Measurements from ENCODE around the gene NID1. TPM values are rescaled to one million over a fixed set of nuclear protein-coding genes. Genes with fewer than 3 reads are reported as not detected.
"Not testable (repeated sequence)": the region's sequence is repeated elsewhere in the genome, so short reads cannot be mapped to it uniquely, and the experiment has no call there.

The NID1 gene
- total RNA-seq, 1 experiment from 2014 or later = not detected

DNA sequence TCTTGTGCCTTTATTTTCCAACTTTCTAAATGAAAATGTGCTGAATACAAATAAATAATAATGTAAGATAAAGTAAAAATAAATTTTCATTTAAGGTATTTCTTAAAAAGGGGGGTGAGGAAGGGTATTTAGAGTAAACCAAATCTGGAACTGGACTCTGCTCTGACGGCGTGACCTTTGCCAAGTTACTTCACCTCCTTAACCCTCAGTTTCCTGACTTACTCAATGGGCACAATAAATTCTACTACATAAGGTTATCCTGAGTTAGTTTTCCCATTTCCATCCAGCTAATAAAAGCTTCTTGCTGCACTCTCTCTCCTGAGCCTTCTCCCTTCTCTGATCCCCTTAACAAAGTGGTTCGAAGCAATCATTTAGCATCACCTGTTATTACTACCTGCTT, 93.9 kb downstream of the NID1 start:
- no peak for DNase-seq (ENCODE audit: low spot score)

DNA sequence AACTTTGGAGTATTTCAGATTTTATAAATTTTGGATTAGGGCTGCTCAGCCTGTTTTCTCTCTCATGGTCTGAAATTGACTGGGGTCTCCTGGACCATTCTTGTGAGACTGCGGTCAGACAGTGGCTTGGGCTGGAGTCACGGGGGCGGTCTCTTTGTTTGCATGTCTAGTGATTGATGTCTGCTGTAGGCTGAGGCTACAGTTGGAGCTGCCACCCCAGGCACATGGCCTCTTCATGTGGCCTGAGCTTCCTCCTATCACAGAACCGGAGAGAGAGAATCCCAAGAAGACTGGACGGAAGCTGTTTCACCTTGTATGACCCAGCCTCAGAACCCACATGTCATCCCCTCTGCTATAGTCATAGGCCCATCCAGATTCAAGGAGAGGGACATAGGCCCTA, 96.1 kb downstream of the NID1 start:
- DNase-seq (ENCODE audit: low spot score) = no peak

DNA sequence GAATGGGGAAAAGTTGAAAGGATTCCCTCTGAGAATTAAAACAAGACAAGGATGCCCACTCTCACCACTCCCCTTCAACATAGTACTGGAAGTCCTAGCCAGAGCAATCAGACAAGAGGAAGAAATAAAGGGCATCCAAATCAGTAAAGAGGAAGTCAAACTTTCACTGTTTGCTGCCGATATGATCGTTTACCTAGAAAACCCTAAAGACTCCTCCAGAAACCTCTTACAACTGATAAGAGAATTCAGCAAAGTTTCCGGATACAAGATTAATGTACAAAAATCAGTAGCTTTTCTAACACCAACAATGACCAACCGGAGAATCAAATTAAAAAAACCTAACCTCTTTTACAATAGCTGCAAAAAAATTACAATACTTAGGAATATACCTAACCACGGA, 98.8 kb downstream of the NID1 start:
- not testable (repeated sequence) for DNase-seq (ENCODE audit: low spot score)

DNA sequence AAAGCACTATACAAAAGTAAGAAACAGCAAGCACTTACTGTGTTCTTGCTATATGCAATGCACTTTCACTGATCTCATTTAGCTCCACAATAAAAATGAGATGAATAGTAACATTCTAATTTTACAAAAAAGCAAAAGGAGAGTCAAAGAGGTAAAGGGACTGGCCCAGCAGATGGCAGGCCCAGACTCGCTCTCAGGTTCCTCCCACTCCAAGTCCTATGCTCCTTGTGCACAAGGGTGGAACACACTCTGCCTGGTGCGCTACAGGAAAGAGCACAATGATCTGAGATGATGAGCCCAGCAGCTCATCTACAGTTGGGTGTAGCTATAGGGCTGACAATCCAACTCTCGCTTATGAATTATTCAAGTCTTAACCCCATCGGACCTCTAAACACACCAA, 104.1 kb downstream of the NID1 start:
- DNase-seq (ENCODE audit: low spot score) = no peak

DNA sequence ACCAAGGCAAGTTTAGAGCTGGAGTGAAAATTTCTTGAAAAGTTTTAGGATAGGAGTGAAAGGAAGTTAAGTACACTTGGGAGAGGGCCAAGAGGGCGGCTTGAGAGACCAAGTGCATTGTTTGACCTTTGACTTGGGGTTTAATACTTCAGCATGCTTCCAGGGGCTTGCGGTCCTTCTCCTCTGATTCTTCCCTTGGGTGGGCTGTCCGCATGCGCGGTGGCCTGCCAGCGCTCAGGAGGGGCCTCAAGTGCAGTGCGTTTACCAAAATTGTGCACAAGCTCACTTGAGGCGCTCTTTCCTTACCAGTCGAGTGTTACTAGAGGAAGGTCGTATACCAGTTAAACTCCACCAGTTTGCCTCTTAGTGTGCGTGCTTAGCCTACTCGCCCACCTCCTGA, 106.9 kb downstream of the NID1 start:
- no peak for DNase-seq (ENCODE audit: low spot score)

DNA sequence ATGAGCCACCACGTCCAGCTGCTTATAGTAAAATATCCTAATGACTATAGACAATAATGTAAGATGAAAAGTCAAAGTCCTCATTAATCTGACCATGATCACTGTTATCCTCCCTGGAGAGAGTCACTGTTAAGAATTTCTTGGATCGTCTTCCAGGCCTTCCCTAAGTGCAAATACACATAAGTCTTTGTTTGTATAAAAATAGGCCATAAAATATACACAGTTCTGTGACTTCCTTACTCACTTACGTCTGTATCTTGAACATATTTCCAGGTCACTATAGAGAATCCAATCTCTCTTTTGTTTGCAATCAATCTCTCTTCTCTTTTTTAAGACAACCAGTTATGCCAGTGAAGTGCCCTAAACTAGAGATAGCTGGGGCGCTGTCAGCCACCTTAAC, 109.1 kb downstream of the NID1 start:
- no peak for DNase-seq (ENCODE audit: low spot score)

DNA sequence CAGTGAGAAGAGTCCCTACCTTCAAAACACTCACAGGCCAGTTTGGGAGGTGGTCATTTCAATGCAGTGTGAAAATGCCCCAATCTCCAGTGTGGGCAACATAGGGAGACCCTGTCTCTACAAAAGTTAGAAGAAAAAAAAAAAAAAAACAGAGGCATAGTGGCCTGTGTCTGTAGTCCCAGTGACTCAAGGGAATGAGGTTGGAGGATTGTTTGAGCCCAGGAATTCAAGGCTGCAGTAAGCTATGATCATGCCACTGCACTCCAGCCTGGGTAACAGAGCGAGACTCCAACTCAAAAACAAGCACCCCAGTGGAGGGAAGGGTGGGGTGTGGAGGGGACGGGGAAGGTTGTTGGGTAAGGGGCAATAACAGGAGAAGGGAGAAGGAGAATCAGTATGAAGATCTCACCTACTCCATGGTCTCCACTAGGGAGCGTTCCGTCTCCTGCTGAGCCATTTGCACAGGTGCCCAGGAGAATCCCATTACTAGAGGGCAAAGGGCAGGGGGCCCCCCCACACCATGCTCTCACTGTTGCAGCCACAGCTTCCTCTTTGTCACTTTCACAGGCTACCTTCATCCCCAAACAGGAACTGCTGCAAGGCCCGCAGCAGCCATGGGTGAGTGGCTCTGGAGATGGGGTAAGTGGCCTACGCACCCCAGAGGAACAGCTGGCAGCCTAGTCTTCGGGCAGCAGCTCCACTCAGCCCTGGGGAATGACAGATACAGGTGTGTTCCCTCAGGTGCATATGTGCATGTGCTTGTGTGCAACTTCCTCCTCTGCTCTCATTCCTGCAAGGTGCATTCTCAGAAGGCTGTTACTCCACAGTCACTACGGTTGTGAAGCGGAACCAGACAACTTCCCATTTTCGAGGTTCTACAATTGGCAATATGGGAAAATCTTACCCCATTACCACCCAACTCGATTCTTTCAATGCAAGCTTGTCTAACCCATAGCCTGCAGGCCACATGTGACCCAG, 110.3 kb downstream of the NID1 start:
- no peak for DNase-seq (ENCODE audit: low spot score)

DNA sequence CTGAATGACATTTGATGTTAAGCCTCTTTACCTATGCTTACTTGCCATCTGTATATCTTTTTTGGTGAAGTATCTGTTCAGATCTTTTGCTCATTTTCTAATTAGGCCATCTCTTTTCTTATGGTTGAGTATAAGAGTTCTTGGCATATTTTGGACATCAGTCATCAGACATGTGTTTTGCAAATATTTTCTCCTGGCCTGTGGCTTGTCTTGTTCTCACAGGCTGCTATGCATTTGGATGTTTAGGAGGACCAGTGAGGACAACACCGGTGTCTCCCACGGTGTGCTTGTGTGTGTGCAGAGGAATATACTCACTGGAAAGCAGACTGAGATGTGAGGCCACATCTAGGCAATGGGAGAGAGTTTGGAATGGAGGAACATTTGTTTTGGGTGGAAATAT, 111.1 kb downstream of the NID1 start:
- DNase-seq (ENCODE audit: low spot score) = no peak

DNA sequence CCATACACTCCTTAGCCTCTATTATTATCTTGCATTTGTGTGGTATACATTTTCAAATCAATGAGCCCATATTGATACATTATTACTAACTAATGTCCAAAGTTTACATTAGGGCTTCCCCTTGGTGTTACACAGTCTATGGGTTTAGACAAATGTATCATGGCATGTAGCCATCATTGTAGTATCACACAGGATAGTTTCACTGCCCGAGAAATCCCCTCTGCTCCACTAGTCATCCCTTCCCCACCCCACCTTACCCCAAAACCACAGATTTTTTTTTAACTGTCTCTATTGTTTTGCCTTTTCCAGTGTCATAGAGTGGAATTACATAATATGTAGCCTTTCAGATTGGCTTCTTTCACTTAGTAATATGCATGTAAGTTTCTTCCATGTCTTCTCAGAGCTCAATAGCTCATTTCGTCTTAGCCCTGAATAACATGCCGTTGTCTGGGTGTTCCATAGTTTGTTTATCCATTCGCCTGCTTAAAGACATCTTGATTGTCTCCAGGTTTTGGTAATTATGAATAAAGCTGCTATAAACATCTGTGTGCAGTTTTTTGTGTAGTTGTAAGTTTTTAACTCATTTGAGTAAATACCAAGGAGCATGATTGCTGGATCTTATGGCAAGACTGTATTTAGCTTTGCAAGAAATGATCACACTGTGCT, 111.8 kb downstream of the NID1 start:
- DNase-seq (ENCODE audit: low spot score) = no peak

DNA sequence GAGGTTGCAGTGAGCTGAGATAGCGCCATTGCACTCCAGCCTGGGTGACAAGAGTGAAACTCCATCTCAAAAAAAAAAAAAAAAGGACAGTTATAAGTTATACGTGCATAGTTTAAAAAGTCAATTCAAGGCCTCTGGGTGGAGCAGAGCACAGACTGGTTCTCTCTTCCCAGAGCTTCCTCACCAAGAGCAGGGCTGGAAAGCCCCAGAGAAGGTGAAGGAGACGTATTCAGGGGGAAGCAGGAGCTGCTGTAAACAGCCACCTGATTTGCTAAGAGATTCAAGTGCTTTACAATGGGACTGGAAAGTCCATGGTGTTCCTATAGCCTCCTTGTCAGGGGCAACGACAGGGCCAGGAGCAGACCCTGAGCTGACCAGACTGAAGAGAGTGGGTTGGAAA, 113.2 kb downstream of the NID1 start:
- no peak for DNase-seq (ENCODE audit: low spot score)

DNA sequence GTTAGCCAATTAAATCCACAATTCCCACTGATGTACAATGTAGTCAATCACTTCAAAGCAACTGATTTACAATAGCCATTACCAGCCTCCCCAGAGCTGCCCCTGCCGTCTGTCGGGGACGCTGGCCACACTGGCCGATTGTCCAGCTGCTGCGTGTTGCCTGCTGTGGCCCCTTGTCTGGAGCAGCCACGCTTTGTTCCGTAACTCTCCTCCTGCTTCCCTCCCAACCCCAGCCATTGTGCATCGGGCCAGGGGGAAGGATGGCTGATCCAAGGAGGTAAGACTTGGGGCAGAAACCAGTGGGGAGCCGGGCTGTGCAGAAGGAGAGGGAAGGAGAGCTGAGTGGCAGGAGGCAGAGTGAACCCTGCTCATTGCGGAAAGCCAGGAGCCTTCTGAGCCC, 114.6 kb downstream of the NID1 start:
- no peak for DNase-seq (ENCODE audit: low spot score)

DNA sequence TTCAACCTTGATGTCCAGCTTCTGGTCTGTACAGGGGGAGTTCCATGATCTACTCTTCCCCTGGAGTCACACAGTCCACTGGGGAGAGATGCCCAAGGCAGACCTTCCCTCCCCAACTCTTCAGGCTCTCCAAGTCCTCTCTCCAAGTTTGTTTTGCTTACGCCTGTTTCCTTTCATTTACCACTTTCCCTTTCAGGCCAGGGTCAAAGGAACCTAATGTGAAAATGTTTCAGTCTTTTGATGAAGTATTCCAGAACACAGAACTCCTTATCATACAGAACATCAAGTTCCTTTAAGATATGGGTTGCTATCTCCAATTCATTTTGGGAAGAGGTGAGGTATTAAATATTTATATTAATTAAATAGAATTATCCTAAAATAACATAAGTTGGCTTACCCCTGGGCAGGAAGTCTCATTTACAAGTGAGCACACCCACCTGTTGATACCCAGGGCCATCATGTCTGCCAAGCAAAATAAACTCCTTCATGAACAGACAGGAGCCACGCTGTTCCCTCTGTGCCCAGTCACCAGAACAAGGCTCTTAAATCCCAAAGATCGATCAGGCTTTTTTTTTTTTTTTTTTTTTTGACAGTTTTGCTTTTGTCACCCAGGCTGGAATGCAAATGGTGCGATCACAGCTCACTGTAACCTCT, 116.0 kb downstream of the NID1 start:
- no peak for DNase-seq (ENCODE audit: low spot score)

DNA sequence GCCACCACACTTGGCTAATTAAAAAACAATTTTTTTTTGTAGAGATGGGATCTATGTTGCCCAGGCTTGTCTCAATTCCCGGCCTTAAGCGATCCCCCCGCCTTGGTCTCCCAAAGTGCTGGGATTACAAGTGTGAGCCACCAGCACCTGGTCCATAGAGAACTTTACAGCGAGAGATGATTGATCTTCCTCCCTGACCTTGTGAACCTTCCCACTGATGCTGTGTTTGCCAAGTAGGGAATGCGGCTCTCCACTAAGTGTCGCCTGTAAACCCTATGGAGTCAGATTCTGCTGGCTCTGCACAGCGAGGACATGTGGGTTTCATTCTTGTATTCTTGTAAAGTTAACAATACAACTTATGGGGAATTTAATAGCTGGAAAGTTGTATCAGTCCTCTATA, 116.9 kb downstream of the NID1 start:
- no peak for DNase-seq (ENCODE audit: low spot score)

DNA sequence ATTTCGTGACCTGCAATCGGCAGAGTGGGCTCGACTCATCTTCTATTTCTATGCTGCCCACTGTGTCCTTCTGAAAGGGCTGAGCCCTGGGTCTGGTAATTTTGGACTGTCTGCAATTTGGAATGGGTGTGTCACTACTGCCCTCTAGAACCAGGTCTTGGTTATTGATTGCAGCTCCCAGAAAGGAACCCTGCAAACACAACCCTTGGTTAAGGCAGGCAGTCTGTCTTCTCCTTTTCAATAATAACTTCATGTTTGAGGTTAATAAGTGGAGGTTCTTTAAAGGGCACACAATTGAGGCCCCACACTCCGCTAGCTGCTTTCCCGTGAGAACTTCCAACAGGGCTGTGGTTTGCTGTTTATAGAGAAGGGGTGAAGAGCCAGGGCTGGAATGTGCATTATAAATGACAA, 118.3 kb downstream of the NID1 start:
- DNase-seq (ENCODE audit: low spot score) = no peak

DNA sequence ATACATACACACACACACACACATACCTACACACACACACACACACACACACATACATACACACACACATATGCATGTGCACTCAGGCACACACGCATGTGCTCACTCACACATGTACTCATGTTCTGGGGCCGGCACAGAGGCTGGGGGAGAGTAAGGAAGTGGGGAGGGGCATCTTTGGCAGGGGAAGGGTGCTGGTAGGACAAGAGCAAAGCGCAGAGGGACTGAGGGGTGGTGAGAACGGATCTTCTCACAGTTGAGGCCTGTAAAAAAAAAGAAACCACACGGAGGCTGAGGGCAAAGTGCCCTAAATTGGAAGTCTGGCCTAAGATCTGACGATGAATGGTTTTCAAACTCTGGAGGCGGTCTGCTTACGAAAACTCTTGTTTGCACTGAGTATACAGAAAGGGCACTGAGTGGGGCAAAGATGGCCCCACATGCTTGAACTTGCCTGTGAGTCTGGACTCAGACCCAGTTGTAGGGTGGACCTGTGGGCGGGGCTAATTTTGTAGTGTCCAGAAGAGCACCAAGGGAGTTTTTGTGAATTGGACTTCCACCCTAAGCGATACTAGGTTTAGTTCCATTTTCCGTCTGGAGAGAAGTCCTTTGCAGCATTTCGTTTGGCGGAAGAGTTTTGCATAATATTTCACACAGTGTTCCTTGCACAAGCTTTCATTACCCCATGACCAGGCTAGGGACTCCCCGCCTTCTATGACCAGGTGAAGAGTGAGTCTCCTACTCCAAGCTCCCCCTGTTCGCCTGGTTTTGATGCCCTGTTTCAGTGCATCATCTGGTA, 118.9 kb downstream of the NID1 start:
- DNase-seq (ENCODE audit: low spot score) = no peak

DNA sequence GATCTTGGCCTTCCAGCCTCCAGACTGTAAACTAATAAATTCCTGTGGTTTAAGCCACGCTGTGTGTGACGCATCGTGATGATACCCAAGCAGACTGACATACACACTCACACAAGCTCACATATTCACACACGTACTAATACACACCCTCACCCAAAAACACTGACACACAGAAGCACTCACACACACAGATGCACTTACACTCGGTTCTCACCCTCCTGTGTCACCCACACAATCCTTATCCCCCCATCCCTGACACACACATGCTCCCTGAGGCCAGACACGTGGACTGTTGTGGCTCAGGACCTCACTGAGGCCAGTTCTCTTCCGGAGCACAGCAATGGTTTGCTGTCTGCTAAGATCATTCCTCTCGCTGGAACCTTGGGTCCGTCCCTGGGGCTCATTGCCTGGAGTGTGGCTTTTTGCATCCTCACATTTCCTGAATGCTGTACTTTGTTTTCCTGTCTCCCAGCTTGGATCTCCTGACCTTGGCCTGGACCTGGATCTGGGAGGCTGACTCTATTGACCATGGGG, 121.2 kb downstream of the NID1 start:
- DNase-seq (ENCODE audit: low spot score) = peak; percentile 51

DNA sequence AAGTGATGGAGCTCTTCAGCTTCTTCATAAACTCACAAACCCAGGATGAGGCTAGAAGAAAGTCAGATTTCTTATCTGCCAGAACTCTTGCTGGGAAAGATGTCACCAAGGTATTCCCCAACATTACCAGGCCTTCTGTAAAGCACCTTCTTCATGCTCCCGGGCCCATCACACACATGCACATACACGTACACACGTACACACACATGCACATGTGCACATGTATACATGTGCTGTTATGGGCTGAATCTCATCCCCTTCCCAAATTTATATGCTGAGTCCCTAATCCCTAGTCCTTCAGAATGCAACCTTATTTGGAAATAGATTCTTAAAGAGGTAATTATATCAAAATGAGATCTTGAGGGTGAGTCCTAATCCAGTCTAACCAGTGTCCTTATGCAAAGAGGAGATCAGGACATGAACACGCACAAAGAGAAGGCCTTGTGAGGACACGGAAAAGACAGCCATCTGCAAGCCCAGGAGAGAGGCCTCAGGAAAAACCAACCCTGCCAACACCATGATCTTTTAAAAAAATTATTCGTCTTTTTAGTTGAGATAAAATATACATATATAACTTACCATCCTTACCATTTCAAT, 121.8 kb downstream of the NID1 start:
- no peak for DNase-seq (ENCODE audit: low spot score)

DNA sequence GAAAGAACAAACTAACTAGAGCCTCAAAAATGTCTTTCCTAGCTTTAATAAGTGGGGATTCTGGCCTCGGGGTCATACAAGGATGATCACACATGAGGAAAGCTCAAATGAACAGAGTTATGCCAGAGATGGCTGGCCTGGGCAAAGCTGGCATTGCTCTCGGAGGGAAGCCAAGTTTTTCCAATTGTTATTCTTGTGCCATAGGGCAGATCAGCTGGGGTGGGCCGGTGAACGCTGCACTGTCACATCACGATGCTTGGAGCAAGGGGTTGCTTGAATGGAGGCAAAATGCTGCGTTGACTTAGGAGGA, 122.3 kb downstream of the NID1 start:
- DNase-seq (ENCODE audit: low spot score) = no peak

DNA sequence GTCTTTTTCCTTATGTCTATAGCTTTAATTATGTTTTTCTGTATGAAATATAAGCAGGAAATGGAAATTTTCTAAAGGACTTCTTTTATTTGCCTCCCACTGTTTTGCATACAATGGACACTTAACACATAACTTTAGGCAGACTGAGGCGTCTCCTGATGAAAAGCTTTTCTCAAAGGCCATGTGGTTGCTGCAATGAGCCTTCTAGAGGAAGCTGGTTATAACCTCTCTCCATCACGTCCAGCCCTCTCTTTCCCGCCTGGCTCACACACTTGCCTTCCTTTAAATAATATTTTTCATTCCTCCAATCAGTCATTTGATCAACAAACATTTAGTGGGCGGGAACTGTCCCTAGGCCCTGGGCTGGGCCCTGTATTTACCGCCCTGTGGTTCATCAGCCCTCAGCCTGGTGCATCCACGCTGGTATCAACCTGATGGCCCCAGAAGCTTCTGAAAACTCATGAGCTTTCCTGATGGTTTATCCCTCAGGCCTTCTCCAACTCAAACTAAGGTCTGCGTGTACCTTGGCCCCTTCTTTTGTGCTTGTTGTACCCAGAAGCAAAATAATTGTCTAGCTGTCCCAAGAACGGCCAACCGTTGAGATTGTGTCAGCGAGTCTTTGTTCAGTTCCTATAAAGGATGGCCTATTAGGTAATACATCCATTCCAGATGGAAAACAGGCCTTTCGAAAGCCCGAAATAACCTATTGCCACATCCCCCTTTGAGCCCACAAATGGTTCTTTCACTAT, 122.8 kb downstream of the NID1 start:
- DNase-seq (ENCODE audit: low spot score) = no peak

DNA sequence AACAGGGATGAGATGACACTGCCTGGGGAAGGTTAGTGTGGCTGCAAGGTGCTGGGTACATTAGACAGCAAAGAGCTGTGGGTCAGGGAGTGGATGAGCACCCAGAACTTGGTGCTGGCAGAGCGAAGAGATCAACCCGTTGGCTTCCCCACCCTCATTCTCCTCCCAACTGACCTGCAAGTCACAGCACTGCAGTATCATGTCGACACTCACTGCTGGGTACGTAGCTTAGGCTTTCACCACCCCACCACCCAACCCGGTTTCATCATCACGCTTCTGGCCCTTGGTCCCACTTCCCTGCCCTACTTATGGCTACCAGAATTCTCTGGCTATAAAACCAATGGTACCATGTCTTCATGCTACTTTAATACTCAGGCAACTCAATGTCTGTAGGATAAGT, 124.6 kb downstream of the NID1 start:
- no peak for DNase-seq (ENCODE audit: low spot score)

DNA sequence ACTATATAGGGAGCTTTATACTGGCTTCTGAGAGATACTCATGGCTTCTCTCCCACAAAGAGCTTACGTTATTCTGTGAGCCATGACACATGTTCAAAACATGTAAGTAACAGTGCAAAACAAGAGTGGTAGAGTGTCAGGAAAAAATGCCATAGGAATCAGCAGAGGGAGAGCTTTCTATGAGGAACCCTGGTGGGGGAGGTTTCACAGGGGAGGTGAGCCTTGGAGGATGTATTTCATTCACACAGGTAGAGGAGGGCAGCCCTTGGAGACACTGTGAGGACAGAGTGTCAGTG, 125.5 kb downstream of the NID1 start:
- DNase-seq (ENCODE audit: low spot score) = no peak

All from HT-29 (cell line).